ENCODE results near the gene ERFL. TPM values are rescaled to one million over a fixed set of nuclear protein-coding genes. Genes with fewer than 3 reads are reported as not detected.

ERFL gene
- total and polyA plus RNA-seq, 2 of the 8 experiments (the other 6 are each of a cell fraction or from before 2014, with no cell fraction given): 0.12 TPM; not detected in 1

DNA sequence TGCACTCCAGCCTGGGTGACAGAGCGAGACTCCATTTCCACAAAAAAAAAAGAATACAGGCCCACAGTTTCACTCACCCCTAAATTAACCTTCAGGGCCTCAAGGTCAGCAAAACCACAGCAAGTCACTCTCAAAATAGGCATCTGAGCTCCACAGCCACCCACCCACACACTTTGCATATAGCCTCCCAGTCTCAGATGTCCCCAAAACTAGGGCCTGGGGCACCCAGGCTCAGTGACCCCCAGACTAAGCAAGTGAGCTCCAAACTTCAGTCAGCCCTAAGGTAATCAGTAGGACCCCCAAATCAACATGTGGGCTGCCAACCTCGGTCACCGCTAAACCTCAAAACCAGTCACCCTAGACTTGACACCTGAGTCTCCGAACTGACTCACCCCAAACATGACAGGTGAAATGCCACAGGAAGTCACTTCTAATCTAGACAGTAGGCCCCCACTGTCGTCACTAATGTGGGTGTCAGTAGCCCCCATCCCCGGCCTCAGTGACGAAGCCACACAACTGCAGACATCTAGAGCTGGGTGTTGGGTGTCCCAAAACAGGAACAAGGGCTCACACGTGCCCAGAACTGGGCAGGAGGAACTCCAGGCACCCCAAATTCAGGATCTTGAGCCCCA, 17.0 kb upstream of the ERFL start:
- Histone ChIP-seq H2BK12ac (ENCODE audit: low read depth, low read length) (no peak overlapping the region), H3K18ac (ENCODE audit: extremely low read depth, low read length) (no peak overlapping the region), H4K8ac (ENCODE audit: extremely low read depth, insufficient read depth, low read length) (no peak overlapping the region), H3K23me2 (ENCODE audit: low read depth, low read length) (peaks cover 7% of the 10 kb centered on the region; the same call in 1 of the 2 replicates), H4K20me1 (replicated peaks in 1 of 2; ENCODE audit: control insufficient read depth in 1 of 2, insufficient read depth in 2 of 2, low read length in 2 of 2) (no peaks in the 10 kb centered on the region), H3K9me3 (ENCODE audit: insufficient read depth in 2 of 2, low read depth in 1 of 2, low read length in 1 of 2) (no peaks in the 10 kb centered on the region), H3K4me1 (replicated peaks in 1 of 4; ENCODE audit: control insufficient read depth in 3 of 4, insufficient read depth in 4 of 4, low read length in 3 of 4) (no peaks in the 10 kb centered on the region; a peak in 1 of 7 replicates), H3K14ac (ENCODE audit: insufficient read length) (no peak overlapping the region), H2BK120ac (replicated peaks; ENCODE audit: low read depth, low read length) (no peak overlapping the region), H2BK5ac (ENCODE audit: low read depth, low read length) (no peak overlapping the region), H2BK20ac (ENCODE audit: low read length) (no peak overlapping the region), H3K79me2 (ENCODE audit: control insufficient read depth in 1 of 2, insufficient read depth in 2 of 2, low read length in 2 of 2) (no peaks in the 10 kb centered on the region), H3K27me3 (replicated peaks in 1 of 4; ENCODE audit: control insufficient read depth in 3 of 4, extremely low read depth in 1 of 4, insufficient read depth in 3 of 4, low read length in 3 of 4) (peaks cover 9 to 16% (median 15%) of the 10 kb centered on the region in 4 experiments; a peak in 6 of 7 replicates), H3K4me3 (ENCODE audit: extremely low read depth in 1 of 4, insufficient read depth in 2 of 4, low read depth in 3 of 4, low read length in 4 of 4) (no peak overlapping the region), H3K4ac (replicated peaks; ENCODE audit: insufficient read length, low read depth, low read length) (no peak overlapping the region), H3K79me1 (ENCODE audit: low read depth, low read length) (no peaks in the 10 kb centered on the region), H2AFZ (ENCODE audit: low read length) (no peak overlapping the region), H2BK15ac (ENCODE audit: low read length) (no peak overlapping the region), H3K27ac (ENCODE audit: low read depth, low read length) (no peak overlapping the region), H3K36me3 (ENCODE audit: control insufficient read depth in 2 of 4, insufficient read depth in 4 of 4, low read length in 3 of 4) (no peaks in the 10 kb centered on the region), H4K5ac (ENCODE audit: insufficient read length, low read depth, low read length) (no peak overlapping the region), H3K9ac (replicated peaks in 1 of 4; ENCODE audit: extremely low read depth in 1 of 4, low read depth in 3 of 4, low read length in 3 of 4) (no peak overlapping the region), H4K91ac (replicated peaks; ENCODE audit: insufficient read length, low read length) (no peak overlapping the region), H3K4me2 (ENCODE audit: insufficient read depth in 1 of 2, low read depth in 2 of 2, low read length in 2 of 2) (no peak overlapping the region), H3K56ac (replicated peaks; ENCODE audit: insufficient read length, low read depth, low read length) (no peak overlapping the region), H3K23ac (ENCODE audit: insufficient read length) (no peak overlapping the region), H2AK5ac (ENCODE audit: low read depth, low read length) (no peak overlapping the region)
- CTCF ChIA-PET (ENCODE audit: partially characterized antibody): interaction anchor here (0.9 to 8.0 kb wide), 9 partner anchors 7 to 153 kb away, joined by 3 to 51 read pairs (median 9); no protein-coding TSS in a partner anchor
- FAIRE-seq (no peak), DNase-seq (ENCODE audit: low read depth in 1 of 2, low spot score in 2 of 2) (no peak)
- POLR2A ChIA-PET (ENCODE audit: partially characterized antibody): interaction anchor here (1.3 to 5.4 kb wide), 4 partner anchors 73 to 84 kb away, joined by 4 to 26 read pairs (median 10); no protein-coding TSS in a partner anchor
- WGBS, 2 experiments (ENCODE audit: extremely low coverage in 1 of 2, insufficient coverage in 1 of 2, insufficient read length in 1 of 2, insufficient replicate concordance in 2 of 2, low coverage in 1 of 2, low lambda C conversion rate in 2 of 2, missing lambda C conversion rate in 1 of 2): 85% methylated on average over 8 of the region's 8 CpGs; no CpG with 5 or more reads in 1 of the 2 experiments
- TF ChIP-seq MAFK (IDR thresholded peaks at IDR 0.05; ENCODE audit: low read depth, low read length): no peak
- TF ChIP-seq BCL11A (IDR thresholded peaks at IDR 0.05; ENCODE audit: low read depth in 2 of 2, low read length in 2 of 2): no peak
- TF ChIP-seq SP1 (IDR thresholded peaks at IDR 0.05; ENCODE audit: low read depth, low read length): no peak
- TF ChIP-seq SAP30 (IDR thresholded peaks at IDR 0.05; ENCODE audit: insufficient read depth, insufficient replicate concordance, low read length): no peak
- no peak for TF ChIP-seq CBX5 (IDR thresholded peaks at IDR 0.05; ENCODE audit: low read depth, low read length)
- TF ChIP-seq CREB1 (IDR thresholded peaks at IDR 0.05): no peak
- TF ChIP-seq TAF7 (optimal IDR thresholded peaks at IDR 0.05; ENCODE audit: borderline replicate concordance, low read depth, low read length): no peak
- no peak for TF ChIP-seq KDM5A (IDR thresholded peaks at IDR 0.05; ENCODE audit: low read length)
- TF ChIP-seq RNF2 (IDR thresholded peaks at IDR 0.05; ENCODE audit: borderline replicate concordance, low read depth, low read length, missing control alignments, poor library complexity, severe bottlenecking): no peak
- no peak for TF ChIP-seq POLR2A (IDR thresholded peaks at IDR 0.05; ENCODE audit: control extremely low read depth in 1 of 2, low read depth in 2 of 2, low read length in 2 of 2)
- TF ChIP-seq MAX (IDR thresholded peaks at IDR 0.05): no peak
- no peak for TF ChIP-seq PHF8 (conservative IDR thresholded peaks at IDR 0.05; ENCODE audit: low read depth, low read length)
- TF ChIP-seq SIN3A (conservative IDR thresholded peaks at IDR 0.05 in 1 of 2, IDR thresholded peaks at IDR 0.05 in 1 of 2; ENCODE audit: low read depth in 1 of 2, low read length in 2 of 2): no peak

All from H1 (cell line).